ENCODE measurements around the gene MMP25.

Gene MMP25

GRCh38 chr16:3022208-3022683 is 24.1 kb upstream of the MMP25 start:
- no peak overlapping the region for H3K4me3 ChIP-seq (ENCODE audit: low read depth, low read length)
- no peak for DNase-seq (ENCODE audit: low read depth)
- TF ChIP-seq CTCF (IDR thresholded peaks at IDR 0.05; ENCODE audit: control insufficient read depth, extremely low read depth, insufficient read depth) = no peak

- no peak for DNase-seq (ENCODE audit: low read depth)
- TF ChIP-seq CTCF (IDR thresholded peaks at IDR 0.05; ENCODE audit: control insufficient read depth, extremely low read depth, insufficient read depth) = no peak
- peak overlapping the region; percentile 59 for H3K4me3 ChIP-seq (ENCODE audit: low read depth, low read length)
These were observed 23.5 kb upstream of the MMP25 start for GRCh38 chr16:3022684-3023414.

GRCh38 chr16:3023415-3023668 is 23.0 kb upstream of the MMP25 start:
- TF ChIP-seq CTCF (IDR thresholded peaks at IDR 0.05; ENCODE audit: control insufficient read depth, extremely low read depth, insufficient read depth) = no peak
- DNase-seq (ENCODE audit: low read depth) = no peak
- H3K4me3 ChIP-seq (ENCODE audit: low read depth, low read length) = peak overlapping the region; percentile 59

GRCh38 chr16:3023669-3024478 is 22.5 kb upstream of the MMP25 start, which contains the start of the genes HCFC1R1 and THOC6:
Gene HCFC1R1 (minus strand): TSS chr16:3023942. CDS start chr16:3023941, 1 bp downstream.
Gene THOC6 (plus strand): TSS chr16:3024035. CDS start chr16:3024327, 292 bp downstream.
- peak within 1 kb of the TSS; percentile 59 for H3K4me3 ChIP-seq (ENCODE audit: low read depth, low read length)
- TF ChIP-seq CTCF (IDR thresholded peaks at IDR 0.05; ENCODE audit: control insufficient read depth, extremely low read depth, insufficient read depth) = no peak
- DNase-seq (ENCODE audit: low read depth) = peak; percentile 97

- H3K4me3 ChIP-seq (ENCODE audit: low read depth, low read length) = no peak overlapping the region
- no peak for TF ChIP-seq CTCF (IDR thresholded peaks at IDR 0.05; ENCODE audit: control insufficient read depth, extremely low read depth, insufficient read depth)
- no peak for DNase-seq (ENCODE audit: low read depth)
These were observed 21.0 kb upstream of the MMP25 start for GRCh38 chr16:3025032-3026002.

GRCh38 chr16:3026003-3026378 is 20.4 kb upstream of the MMP25 start:
- no peak for TF ChIP-seq CTCF (IDR thresholded peaks at IDR 0.05; ENCODE audit: control insufficient read depth, extremely low read depth, insufficient read depth)
- no peak for DNase-seq (ENCODE audit: low read depth)
- no peak overlapping the region for H3K4me3 ChIP-seq (ENCODE audit: low read depth, low read length)
